IMR-90 (cell line): Measurements from ENCODE around the gene F12. TPM values are rescaled to one million over a fixed set of nuclear protein-coding genes. Genes with fewer than 3 reads are reported as not detected.
"Not testable (repeated sequence)": the region's sequence is repeated elsewhere in the genome, so short reads cannot be mapped to it uniquely, and the experiment has no call there.

Experiments
- ATAC-seq: fragments of 200-7000 bp; cut with Tn5 transposase; 2 replicates; pipeline ENCODE4 v1.9.1; 2020; ENCODE audit warnings: low read depth, mild to moderate bottlenecking, moderate library complexity
- BruUV-seq: library from RNA; stranded (reverse); fragments of 400-500 nt; replicated peaks from 2 replicates; lab custom pipeline; 2021; lab: Mats Ljungman, UMichigan
- CTCF ChIA-PET: fragments of 300-600 bp; formaldehyde crosslinking; extraction: SDS; loops from one replicate; lab custom pipeline; 2021; ENCODE audit warnings: antibody characterized with exemption; lab: Yijun Ruan, JAX
- POLR2A ChIA-PET: fragments of 300-600 bp; sonication (Branson Sonifier 250); formaldehyde crosslinking; loops from one replicate; lab custom pipeline; 2022; ENCODE audit warnings: antibody characterized with exemption; ENCODE audit not compliant: unreplicated experiment; lab: Charles Lee
- DNase-seq: peaks from one replicate; pipeline ENCODE4 v3.0.0; 2013
- H2AFZ ChIP-seq: replicated peaks from 2 replicates; pipeline ENCODE3; 2013; ENCODE audit warnings: low read length, mild to moderate bottlenecking; ENCODE audit not compliant: poor library complexity
- H2AK5ac ChIP-seq: 2 replicates; pipeline ENCODE4 v1.6.1; 2013; ENCODE audit warnings: low read depth, low read length, inconsistent platforms
- H2AK9ac ChIP-seq: replicated peaks from 2 replicates; pipeline ENCODE3; 2013; ENCODE audit warnings: mild to moderate bottlenecking, low read depth, low read length, moderate library complexity; ENCODE audit not compliant: poor library complexity
- H2BK120ac ChIP-seq: 2 replicates; pipeline ENCODE4 v1.6.1; 2013; ENCODE audit warnings: low read depth, low read length, inconsistent platforms
- H2BK15ac ChIP-seq: 3 replicates; pipeline ENCODE4 v1.6.1; 2013; ENCODE audit warnings: low read depth, low read length, inconsistent platforms
- H2BK20ac ChIP-seq: 2 replicates; pipeline ENCODE4 v1.6.1; 2013; ENCODE audit warnings: low read depth, mild to moderate bottlenecking, inconsistent platforms, low read length, moderate library complexity
- H2BK5ac ChIP-seq: 2 replicates; pipeline ENCODE4 v1.6.1; 2013; ENCODE audit warnings: mild to moderate bottlenecking, low read depth, low read length, inconsistent platforms; ENCODE audit not compliant: poor library complexity, severe bottlenecking
- H3K14ac ChIP-seq: replicated peaks from 2 replicates; pipeline ENCODE4 v1.6.1; 2013; ENCODE audit warnings: low read depth, low read length, inconsistent platforms
- H3K18ac ChIP-seq: 2 replicates; pipeline ENCODE4 v1.6.1; 2013; ENCODE audit warnings: low read depth, low read length, control low read depth
- H3K23ac ChIP-seq: 2 replicates; pipeline ENCODE4 v1.6.1; 2013; ENCODE audit warnings: low read depth, low read length, inconsistent platforms
- H3K27ac ChIP-seq: 2 replicates; pipeline ENCODE4 v1.5.1; 2013; ENCODE audit warnings: mild to moderate bottlenecking, control low read depth, low read length; ENCODE audit not compliant: insufficient read depth
- H3K27me3 ChIP-seq: 2 replicates; pipeline ENCODE4 v1.6.1; 2013; ENCODE audit warnings: low read length; ENCODE audit not compliant: control insufficient read depth, insufficient read depth
- H3K36me3 ChIP-seq: 2 replicates; pipeline ENCODE4 v1.6.1; 2013; ENCODE audit warnings: low read length, mixed read lengths; ENCODE audit not compliant: control insufficient read depth, insufficient read depth
- H3K4ac ChIP-seq: 2 replicates; pipeline ENCODE4 v1.6.1; 2013; ENCODE audit warnings: low read depth, low read length, inconsistent platforms
- H3K4me1 ChIP-seq: 2 replicates; pipeline ENCODE4 v1.6.1; 2013; ENCODE audit warnings: low read length, mixed read lengths; ENCODE audit not compliant: control insufficient read depth, insufficient read depth
- H3K4me2 ChIP-seq: 2 replicates; pipeline ENCODE4 v1.6.1; 2013; ENCODE audit warnings: low read depth, mild to moderate bottlenecking, control low read depth, low read length, moderate library complexity
- H3K4me3 ChIP-seq: 2 replicates; pipeline ENCODE4 v1.5.1; 2013; ENCODE audit warnings: low read depth, mild to moderate bottlenecking, control low read depth, low read length, moderate library complexity; ENCODE audit not compliant: insufficient read depth
- H3K56ac ChIP-seq: 2 replicates; pipeline ENCODE4 v1.6.1; 2013; ENCODE audit warnings: low read length, inconsistent platforms; ENCODE audit not compliant: insufficient read depth; ENCODE audit errors: extremely low read depth
- H3K79me1 ChIP-seq, 2 experiments: 2 replicates each; pipeline ENCODE4 v1.6.1; 2013; ENCODE audit warnings: low read length in 2 of 2, inconsistent platforms in 1 of 2, low read depth in 1 of 2
- H3K9ac ChIP-seq: 2 replicates; pipeline ENCODE4 v1.6.1; 2013; ENCODE audit warnings: low read depth, low read length, control low read depth
- H3K9me1 ChIP-seq: 2 replicates; pipeline ENCODE4 v1.6.1; 2013; ENCODE audit warnings: low read length, inconsistent platforms; ENCODE audit not compliant: insufficient read depth
- H3K9me3 ChIP-seq: 2 replicates; pipeline ENCODE4 v1.6.1; 2013; ENCODE audit warnings: low read length; ENCODE audit not compliant: control insufficient read depth, insufficient read depth
- H4K20me1 ChIP-seq: 2 replicates; pipeline ENCODE4 v1.6.1; 2013; ENCODE audit warnings: low read length, inconsistent platforms; ENCODE audit not compliant: insufficient read depth
- H4K5ac ChIP-seq: 2 replicates; pipeline ENCODE4 v1.6.1; 2013; ENCODE audit warnings: mild to moderate bottlenecking, low read depth, low read length, control low read depth
- H4K8ac ChIP-seq, 2 experiments: 2 replicates each; pipeline ENCODE4 v1.6.1; 2013; ENCODE audit warnings: low read depth in 2 of 2, low read length in 2 of 2, control low read depth in 1 of 2, inconsistent platforms in 1 of 2
- H4K91ac ChIP-seq: 2 replicates; pipeline ENCODE4 v1.6.1; 2013; ENCODE audit warnings: low read depth, low read length, inconsistent platforms; ENCODE audit not compliant: insufficient read depth
- WGBS, 2 experiments: methylation state at CpG; one replicate each; pipeline versions ENCODE4 v1.1.5 to v1.1.7; 2013; ENCODE audit warnings: missing lambda C conversion rate in 2 of 2; ENCODE audit not compliant: insufficient read length in 1 of 2; ENCODE audit errors: extremely low coverage in 2 of 2; 5-methylcytosine and 5-hydroxymethylcytosine counted together
- dilution Hi-C: fragments of 300-500 bp; cut with HindIII; formaldehyde crosslinking; loops from one replicate; pipeline ENCODE4 v1.14.3; 2018; ENCODE audit warnings: low sequenced_read_pairs; ENCODE audit not compliant: unreplicated experiment
- in situ Hi-C: fragments of 300-500 bp; cut with MboI; formaldehyde crosslinking; loops from 3 replicates; pipeline ENCODE4 v1.14.3; 2019; ENCODE audit warnings: low sequenced_read_pairs, inconsistent platforms, mixed read lengths
- intact Hi-C: fragments of 100-400 bp; cut with micrococcal nuclease; formaldehyde crosslinking; loops from 2 replicates; pipeline ENCODE4 v1.10.0; 2022
- polyA plus RNA-seq, 3 experiments: library from polyadenylated mRNA; depleted of rRNA; stranded (reverse); fragments of >200 nt; gene quantifications; 2 replicates each; pipeline ENCODE4 v1.2.3, GENCODE V29; 2012; ENCODE audit warnings: low replicate concordance in 1 of 3
- total RNA-seq: library from RNA; depleted of rRNA; stranded (reverse); fragments of >200 nt; gene quantifications from 2 replicates; pipeline ENCODE4 v1.2.3, GENCODE V29; 2012

F12 gene
- total and polyA plus RNA-seq, 2 of the 4 experiments (the other 2 are of a cell fraction), result 0.36 to 1.2 TPM

GRCh38 chr5:177420472-177420871 lies 11.1 kb upstream of the F12 start:
- H2AFZ ChIP-seq, H3K14ac ChIP-seq, H3K4ac ChIP-seq, H2BK20ac ChIP-seq, H4K91ac ChIP-seq, H3K18ac ChIP-seq, BruUV-seq, H3K56ac ChIP-seq, H2AK5ac ChIP-seq, in situ Hi-C loops, H4K8ac ChIP-seq, dilution Hi-C loops, ATAC-seq, POLR2A ChIA-PET, H3K9ac ChIP-seq, H2AK9ac ChIP-seq, intact Hi-C loops, H3K27me3 ChIP-seq, H3K4me2 ChIP-seq, H3K23ac ChIP-seq, CTCF ChIA-PET, H3K9me3 ChIP-seq, H4K20me1 ChIP-seq, H4K5ac ChIP-seq, H2BK120ac ChIP-seq, H3K9me1 ChIP-seq, DNase-seq, H3K79me1 ChIP-seq, H3K27ac ChIP-seq, H3K36me3 ChIP-seq, H2BK5ac ChIP-seq, H3K4me3 ChIP-seq, H2BK15ac ChIP-seq, H3K4me1 ChIP-seq: not testable (repeated sequence)
- WGBS, 2 experiments, result no CpG with 5 or more reads among the region's 7 CpGs
